MCF 10A (cell line): ENCODE results near the gene ERGIC1. TPM values are rescaled to one million over a fixed set of nuclear protein-coding genes. Genes with fewer than 3 reads are reported as not detected.

Experiments used
- BruUV-seq: library from RNA; stranded (reverse); fragments of 400-500 nt; replicated peaks from 2 replicates; lab custom pipeline; 2021; lab: Mats Ljungman, UMichigan
- CTCF ChIA-PET: fragments of 300-600 bp; sonication (Branson Sonifier 250); formaldehyde crosslinking; extraction: SDS; loops from one replicate; lab custom pipeline; 2021; ENCODE audit warnings: antibody characterized with exemption, inconsistent platforms; lab: Yijun Ruan, JAX
- POLR2A ChIA-PET: fragments of 300-600, 350-650 bp; sonication (Branson Sonifier 250); formaldehyde crosslinking; extraction: SDS; loops from one replicate; lab custom pipeline; 2020; ENCODE audit warnings: antibody characterized with exemption, inconsistent platforms; lab: Yijun Ruan, JAX
- DNase-seq: peaks from one replicate; pipeline ENCODE4 v3.0.0-alpha.2; 2018; ENCODE audit not compliant: unreplicated experiment
- H3K27ac Mint-ChIP-seq: one replicate; pipeline ENCODE4 v1.8.0; 2022; ENCODE audit warnings: mild to moderate bottlenecking, low read depth, mixed read lengths; ENCODE audit not compliant: unreplicated experiment
- H3K27me3 Mint-ChIP-seq: one replicate; pipeline ENCODE4 v1.8.0; 2022; ENCODE audit warnings: mixed read lengths; ENCODE audit not compliant: insufficient read depth, unreplicated experiment
- H3K36me3 Mint-ChIP-seq: one replicate; pipeline ENCODE4 v1.8.0; 2022; ENCODE audit warnings: mild to moderate bottlenecking, moderate library complexity, mixed read lengths; ENCODE audit not compliant: insufficient read depth, unreplicated experiment
- H3K4me1 Mint-ChIP-seq: one replicate; pipeline ENCODE4 v1.8.0; 2022; ENCODE audit warnings: mixed read lengths; ENCODE audit not compliant: insufficient read depth, unreplicated experiment
- H3K4me3 Mint-ChIP-seq: one replicate; pipeline ENCODE4 v1.8.0; 2022; ENCODE audit warnings: mild to moderate bottlenecking, moderate library complexity, mixed read lengths; ENCODE audit not compliant: unreplicated experiment
- H3K9me3 Mint-ChIP-seq: one replicate; pipeline ENCODE4 v1.8.0; 2022; ENCODE audit warnings: mixed read lengths; ENCODE audit not compliant: unreplicated experiment
- CTCF ChIP-seq: fragments of 200-600 bp; IDR thresholded peaks from one replicate; pipeline ENCODE4 v1.8.0; 2022; ENCODE audit warnings: antibody characterized with exemption, mild to moderate bottlenecking; ENCODE audit not compliant: unreplicated experiment
- intact Hi-C: fragments of 100-400 bp; cut with micrococcal nuclease; formaldehyde crosslinking; loops from 2 replicates; pipeline ENCODE4 v1.14.1; 2022
- total RNA-seq: library from RNA; stranded (reverse); gene quantifications from 2 replicates; pipeline ENCODE4 v1.2.3, GENCODE V29; 2022

ERGIC1 gene
- total RNA-seq, 1 experiment from 2014 or later, result 257 TPM

- no TSS peak for BruUV-seq
- Mint-ChIP-seq H3K4me3 (no peak overlapping the region), H3K27me3 (no peaks in the 10 kb centered on the region), H3K4me1 (peaks cover 38% of the 10 kb centered on the region), H3K27ac (peak overlapping the region; percentile 90), H3K9me3 (no peaks in the 10 kb centered on the region), H3K36me3 (peaks cover 84% of the 10 kb centered on the region)
- no peak for TF ChIP-seq CTCF
- ChIA-PET CTCF (interaction anchor here (0.8 to 2.2 kb wide), 3 partner anchors 19 to 198 kb away, joined by 3 to 9 read pairs (median 4); no protein-coding TSS in a partner anchor), POLR2A (interaction anchor here (1.1 to 3.3 kb wide), 2 partner anchors 9 to 147 kb away, joined by 3 to 22 read pairs; no protein-coding TSS in a partner anchor)
- no peak for DNase-seq
- intact Hi-C loops, result no loop called here
These were observed 79.2 kb downstream of the ERGIC1 start for GRCh38 chr5:172913117-172913850.

GRCh38 chr5:172915514-172915913, 81.5 kb downstream of the ERGIC1 start:
- BruUV-seq, result no TSS peak
- Mint-ChIP-seq H3K9me3 (no peaks in the 10 kb centered on the region), H3K4me1 (peaks cover 34% of the 10 kb centered on the region), H3K27me3 (no peaks in the 10 kb centered on the region), H3K4me3 (no peak overlapping the region), H3K36me3 (peaks cover 99% of the 10 kb centered on the region), H3K27ac (peak overlapping the region; percentile 85)
- intact Hi-C loops, result no loop called here
- ChIA-PET POLR2A (interaction anchor here (1.3 kb wide), 1 partner anchor 144 kb away, joined by 6 read pairs; the partner anchor contains the start of gene DUSP1), CTCF (interaction anchor here (0.6 to 2.2 kb wide), 12 partner anchors 10 to 277 kb away, joined by 3 to 9 read pairs (median 4); no protein-coding TSS in a partner anchor)
- TF ChIP-seq CTCF, result no peak
- DNase-seq, result no peak

- ChIA-PET POLR2A (interaction anchor here (1.0 to 3.0 kb wide), 6 partner anchors 12 to 185 kb away, joined by 4 to 34 read pairs (median 10); partner anchors contain the start of gene DUSP1), CTCF (interaction anchor here (0.6 to 3.0 kb wide), 3 partner anchors 14 to 155 kb away, joined by 3 to 13 read pairs (median 6); no protein-coding TSS in a partner anchor)
- intact Hi-C loops, result no loop called here
- TF ChIP-seq CTCF, result no peak
- Mint-ChIP-seq H3K27ac (peak overlapping the region; percentile 89), H3K4me3 (no peak overlapping the region), H3K9me3 (no peaks in the 10 kb centered on the region), H3K4me1 (peaks cover 26% of the 10 kb centered on the region), H3K27me3 (no peaks in the 10 kb centered on the region), H3K36me3 (peaks cover 99% of the 10 kb centered on the region)
- DNase-seq, result no peak
- BruUV-seq, result no TSS peak
These were observed 84.6 kb downstream of the ERGIC1 start for GRCh38 chr5:172918421-172919371.
